HCT116 (cell line): ENCODE measurements around the gene TPPP3. TPM values are rescaled to one million over a fixed set of nuclear protein-coding genes. Genes with fewer than 3 reads are reported as not detected.
A peak's percentile ranks its signal among the peaks of the same experiment; 100 is the strongest.

Experiments
- ATAC-seq: fragments of 200-7000 bp; cut with Tn5 transposase; 2 replicates; pipeline ENCODE4 v1.9.1; 2020; ENCODE audit warnings: mild to moderate bottlenecking, moderate library complexity
- BruUV-seq: library from RNA; stranded (reverse); fragments of 400-500 nt; replicated peaks from 2 replicates; lab custom pipeline; 2021; lab: Mats Ljungman, UMichigan
- CTCF ChIA-PET: fragments of 300-600 bp; sonication (Branson Sonifier 250); formaldehyde crosslinking; loops from one replicate; lab custom pipeline; 2021; ENCODE audit warnings: antibody characterized with exemption; lab: Charles Lee
- POLR2A ChIA-PET: fragments of 300-600, 350-600 bp; sonication (Branson Sonifier 250); formaldehyde crosslinking; loops from one replicate; lab custom pipeline; 2021; ENCODE audit warnings: antibody characterized with exemption; lab: Charles Lee
- RAD21 ChIA-PET, 2 experiments: fragments of 300-600 bp; sonication (Branson Sonifier 250); formaldehyde crosslinking; loops; one replicate each; lab custom pipeline; 2023; ENCODE audit warnings: low total read pairs in 2 of 2; ENCODE audit not compliant: uncharacterized antibody in 2 of 2, unreplicated experiment in 2 of 2, low non-redundant PET in 1 of 2; lab: Charles Lee
- DNase-seq: peaks from one replicate; pipeline ENCODE4 v3.0.0-alpha.2; 2010; ENCODE audit warnings: low read depth, low spot score
- H2AFZ ChIP-seq: fragments of 200-600 bp; shearing (Covaris generic), sonication (generic); 2 replicates; pipeline ENCODE4 v1.6.1; 2017; ENCODE audit warnings: low read depth, mixed run types, mixed read lengths, antibody characterized with exemption, low read length; ENCODE audit not compliant: poor library complexity, severe bottlenecking
- H3K27ac ChIP-seq: 2 replicates; pipeline ENCODE4 v1.5.1; 2012; ENCODE audit warnings: low read depth, low read length
- H3K27me3 ChIP-seq: fragments of 200-600 bp; sonication (generic); 2 replicates; pipeline ENCODE4 v1.6.1; 2016; ENCODE audit warnings: mixed run types, low read length, mixed read lengths; ENCODE audit not compliant: insufficient read depth
- H3K36me3 ChIP-seq, 2 experiments: fragments of 200-500 bp in 1 of 2; fragments of 200-600 bp in 1 of 2; sonication (Bioruptor generic) in 1 of 2; sonication (generic) in 1 of 2; 2 replicates each; pipeline versions ENCODE4 v1.5.1 to v1.6.1; 2014 to 2016; ENCODE audit warnings: low read length in 2 of 2, inconsistent platforms in 1 of 2, mixed read lengths in 1 of 2, mixed run types in 1 of 2; ENCODE audit not compliant: insufficient read depth in 2 of 2, control insufficient read depth in 1 of 2
- H3K4me1 ChIP-seq, 2 experiments: fragments of 200-600 bp in 1 of 2; sonication (generic) in 1 of 2; 2 replicates each; pipeline versions ENCODE4 v1.5.1 to v1.6.1; 2012 to 2017; ENCODE audit warnings: low read length in 2 of 2, inconsistent platforms in 1 of 2, mild to moderate bottlenecking in 1 of 2, mixed read lengths in 1 of 2, mixed run types in 1 of 2, moderate library complexity in 1 of 2; ENCODE audit not compliant: insufficient read depth in 2 of 2, control insufficient read depth in 1 of 2
- H3K4me2 ChIP-seq: fragments of 200-600 bp; sonication (generic); 2 replicates; pipeline ENCODE4 v1.6.1; 2017; ENCODE audit warnings: mixed run types, low read length, mixed read lengths
- H3K4me3 ChIP-seq, 2 experiments: fragments of 200-600 bp in 1 of 2; sonication (generic) in 1 of 2; replicated peaks in 1 of 2; 2 replicates each; pipeline ENCODE4 v1.5.1; 2011 to 2016; ENCODE audit warnings: low read length in 2 of 2, control low read depth in 1 of 2, low read depth in 1 of 2, mild to moderate bottlenecking in 1 of 2, mixed read lengths in 1 of 2, mixed run types in 1 of 2
- H3K79me2 ChIP-seq: fragments of 200-600 bp; sonication (generic); 2 replicates; pipeline ENCODE4 v1.6.1; 2017; ENCODE audit warnings: mild to moderate bottlenecking, mixed run types, low read length, moderate library complexity, mixed read lengths; ENCODE audit not compliant: insufficient read depth
- H3K9ac ChIP-seq: fragments of 200-600 bp; sonication (generic); 2 replicates; pipeline ENCODE4 v1.6.1; 2016; ENCODE audit warnings: low read length, mixed read lengths
- H3K9me2 ChIP-seq: fragments of 200-600 bp; sonication (generic), shearing (Covaris generic); 2 replicates; pipeline ENCODE4 v1.6.1; 2017; ENCODE audit warnings: mixed run types, mild to moderate bottlenecking, moderate library complexity; ENCODE audit not compliant: insufficient read depth
- H3K9me3 ChIP-seq, 2 experiments: fragments of 200-500 bp in 1 of 2; fragments of 200-600 bp in 1 of 2; sonication (Bioruptor generic) in 1 of 2; sonication (generic) in 1 of 2; 2 replicates each; pipeline ENCODE4 v1.6.1; 2014 to 2017; ENCODE audit warnings: low read length in 2 of 2, mixed read lengths in 2 of 2, inconsistent platforms in 1 of 2, low read depth in 1 of 2, mild to moderate bottlenecking in 1 of 2, mixed run types in 1 of 2, moderate library complexity in 1 of 2; ENCODE audit not compliant: control insufficient read depth in 1 of 2, insufficient read depth in 1 of 2
- H4K20me1 ChIP-seq: fragments of 200-600 bp; sonication (generic), shearing (Covaris generic); 2 replicates; pipeline ENCODE4 v1.6.1; 2017; ENCODE audit warnings: mixed run types, mild to moderate bottlenecking, moderate library complexity; ENCODE audit not compliant: insufficient read depth
- CBX3 ChIP-seq: IDR thresholded peaks from 2 replicates; pipeline ENCODE4 v1.6.1; 2012; ENCODE audit warnings: low read depth
- EZH2 ChIP-seq: fragments of 200-600 bp; sonication (generic); IDR thresholded peaks from 2 replicates; pipeline ENCODE4 v1.6.1; 2017; ENCODE audit warnings: antibody characterized with exemption, mixed run types
- FOSL1 ChIP-seq: IDR thresholded peaks from 2 replicates; pipeline ENCODE4 v1.6.1; 2012; ENCODE audit warnings: low read depth
- POLR2AphosphoS5 ChIP-seq: IDR thresholded peaks from 2 replicates; pipeline ENCODE4 v1.6.1; 2011; ENCODE audit warnings: mild to moderate bottlenecking, low read depth, low read length, moderate library complexity
- REST ChIP-seq: IDR thresholded peaks from 2 replicates; pipeline ENCODE4 v1.6.1; 2012; ENCODE audit warnings: low read depth
- SIN3A ChIP-seq: IDR thresholded peaks from 2 replicates; pipeline ENCODE4 v1.6.1; 2012; ENCODE audit warnings: low read depth
- YY1 ChIP-seq: IDR thresholded peaks from 2 replicates; pipeline ENCODE4 v1.6.1; 2011; ENCODE audit warnings: low read length, low read depth, moderate library complexity, mild to moderate bottlenecking; ENCODE audit not compliant: insufficient replicate concordance; ENCODE audit errors: extremely low read depth
- ZFX ChIP-seq: fragments of 450-650 bp; IDR thresholded peaks from 2 replicates; pipeline ENCODE4 v1.6.1; 2017
- intact Hi-C: fragments of 100-400 bp; cut with micrococcal nuclease; formaldehyde crosslinking; loops from 2 replicates; pipeline ENCODE4 v1.10.0; 2022
- total RNA-seq: library from RNA; stranded (reverse); gene quantifications from one replicate; pipeline ENCODE4 v1.2.1, GENCODE V29; 2021; ENCODE audit not compliant: unreplicated experiment
- TF ChIP-seq, protein P1 (sequence below), 3 experiments: fragments of 200-600 bp in 1 of 3; sonication (generic) in 1 of 3; IDR thresholded peaks in 2 of 3; conservative IDR thresholded peaks in 1 of 3; 2 replicates each; pipeline ENCODE4 v1.5.1; 2012 to 2017; ENCODE audit warnings: low read depth in 2 of 3, low read length in 2 of 3, antibody characterized with exemption in 1 of 3, borderline replicate concordance in 1 of 3, control low read depth in 1 of 3, mild to moderate bottlenecking in 1 of 3, mixed read lengths in 1 of 3, mixed run types in 1 of 3, moderate library complexity in 1 of 3; ENCODE audit not compliant: insufficient read depth in 1 of 3

The TPPP3 gene
- total RNA-seq, 1 experiment from 2014 or later, result 1.2 TPM

- ChIA-PET RAD21 (no interaction called here), POLR2A (no interaction called here), CTCF (interaction anchor here (2.0 kb wide), 1 partner anchor 16 kb away, joined by 7 read pairs; no protein-coding TSS in a partner anchor)
- H3K4me3 ChIP-seq, result no peak overlapping the region
- intact Hi-C loops, result no loop called here
- no peaks in the 10 kb centered on the region for H4K20me1 ChIP-seq
- H3K4me1 ChIP-seq, result peaks cover 5 to 16% of the 10 kb centered on the region in 2 experiments
- no peaks in the 10 kb centered on the region for H3K36me3 ChIP-seq
- no peak for DNase-seq
- no peak overlapping the region for H3K9ac ChIP-seq
- peak overlapping the region; percentile 20 for H2AFZ ChIP-seq
- no peaks in the 10 kb centered on the region for H3K79me2 ChIP-seq
- no peaks in the 10 kb centered on the region for H3K9me3 ChIP-seq
- ATAC-seq, result no peak
- TF ChIP-seq FOSL1, result no peak
- TF ChIP-seq REST, result no peak
- TF ChIP-seq SIN3A, result no peak
- TF ChIP-seq EZH2, result no peak
- no peak for TF ChIP-seq YY1
- no peak for TF ChIP-seq POLR2AphosphoS5
- TF ChIP-seq, protein P1, sequence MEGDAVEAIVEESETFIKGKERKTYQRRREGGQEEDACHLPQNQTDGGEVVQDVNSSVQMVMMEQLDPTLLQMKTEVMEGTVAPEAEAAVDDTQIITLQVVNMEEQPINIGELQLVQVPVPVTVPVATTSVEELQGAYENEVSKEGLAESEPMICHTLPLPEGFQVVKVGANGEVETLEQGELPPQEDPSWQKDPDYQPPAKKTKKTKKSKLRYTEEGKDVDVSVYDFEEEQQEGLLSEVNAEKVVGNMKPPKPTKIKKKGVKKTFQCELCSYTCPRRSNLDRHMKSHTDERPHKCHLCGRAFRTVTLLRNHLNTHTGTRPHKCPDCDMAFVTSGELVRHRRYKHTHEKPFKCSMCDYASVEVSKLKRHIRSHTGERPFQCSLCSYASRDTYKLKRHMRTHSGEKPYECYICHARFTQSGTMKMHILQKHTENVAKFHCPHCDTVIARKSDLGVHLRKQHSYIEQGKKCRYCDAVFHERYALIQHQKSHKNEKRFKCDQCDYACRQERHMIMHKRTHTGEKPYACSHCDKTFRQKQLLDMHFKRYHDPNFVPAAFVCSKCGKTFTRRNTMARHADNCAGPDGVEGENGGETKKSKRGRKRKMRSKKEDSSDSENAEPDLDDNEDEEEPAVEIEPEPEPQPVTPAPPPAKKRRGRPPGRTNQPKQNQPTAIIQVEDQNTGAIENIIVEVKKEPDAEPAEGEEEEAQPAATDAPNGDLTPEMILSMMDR (IDR thresholded peaks at IDR 0.05 in 2 of 3, conservative IDR thresholded peaks at IDR 0.05 in 1 of 3; ENCODE audit: borderline replicate concordance in 1 of 3, insufficient read depth in 1 of 3, low read depth in 2 of 3, low read length in 2 of 3), result no peak
- no peak for TF ChIP-seq CBX3
- TF ChIP-seq ZFX, result no peak
- no peaks in the 10 kb centered on the region for H3K9me2 ChIP-seq
- no TSS peak for BruUV-seq
- H3K4me2 ChIP-seq, result no peak overlapping the region
- no peak overlapping the region for H3K27ac ChIP-seq
- H3K27me3 ChIP-seq, result peaks cover 5% of the 10 kb centered on the region
Measured at GRCh38 chr16:67364600-67365235, 28.6 kb downstream of the TPPP3 start.
